ENCODE results near the gene PTGES2.

GRCh38 chr9:128105538-128106175 is 21.9 kb downstream of the PTGES2 start:
- TF ChIP-seq, protein P1, sequence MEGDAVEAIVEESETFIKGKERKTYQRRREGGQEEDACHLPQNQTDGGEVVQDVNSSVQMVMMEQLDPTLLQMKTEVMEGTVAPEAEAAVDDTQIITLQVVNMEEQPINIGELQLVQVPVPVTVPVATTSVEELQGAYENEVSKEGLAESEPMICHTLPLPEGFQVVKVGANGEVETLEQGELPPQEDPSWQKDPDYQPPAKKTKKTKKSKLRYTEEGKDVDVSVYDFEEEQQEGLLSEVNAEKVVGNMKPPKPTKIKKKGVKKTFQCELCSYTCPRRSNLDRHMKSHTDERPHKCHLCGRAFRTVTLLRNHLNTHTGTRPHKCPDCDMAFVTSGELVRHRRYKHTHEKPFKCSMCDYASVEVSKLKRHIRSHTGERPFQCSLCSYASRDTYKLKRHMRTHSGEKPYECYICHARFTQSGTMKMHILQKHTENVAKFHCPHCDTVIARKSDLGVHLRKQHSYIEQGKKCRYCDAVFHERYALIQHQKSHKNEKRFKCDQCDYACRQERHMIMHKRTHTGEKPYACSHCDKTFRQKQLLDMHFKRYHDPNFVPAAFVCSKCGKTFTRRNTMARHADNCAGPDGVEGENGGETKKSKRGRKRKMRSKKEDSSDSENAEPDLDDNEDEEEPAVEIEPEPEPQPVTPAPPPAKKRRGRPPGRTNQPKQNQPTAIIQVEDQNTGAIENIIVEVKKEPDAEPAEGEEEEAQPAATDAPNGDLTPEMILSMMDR (IDR thresholded peaks at IDR 0.05), result no peak
- TF ChIP-seq POLR2A (IDR thresholded peaks at IDR 0.05), result no peak
